Spleen (tissue), 11 donors: ENCODE results near the gene TMEM89. TPM values are rescaled to one million over a fixed set of nuclear protein-coding genes. Genes with fewer than 3 reads are reported as not detected.

Experiments
- DNase-seq: peaks from one replicate; pipeline ENCODE4 v3.0.0-alpha.2; 2020
- H3K27ac ChIP-seq, 8 donors: fragments of 200-600 bp; sonication (generic) in 7 of 8; 1 replicate in 4 of 8; 2 replicates in 4 of 8; pipeline versions ENCODE4 v1.5.0 to v1.8.0; 2016 to 2021; ENCODE audit warnings: inconsistent platforms in 4 of 8, mild to moderate bottlenecking in 4 of 8, moderate library complexity in 1 of 8
- H3K27me3 ChIP-seq, 7 donors: fragments of 200-600 bp; sonication (generic) in 6 of 7; replicated peaks in 1 of 7; 1 replicate in 4 of 7; 2 replicates in 3 of 7; pipeline versions ENCODE4 v1.5.0 to v1.8.0; 2016 to 2021; ENCODE audit warnings: inconsistent platforms in 3 of 7, mild to moderate bottlenecking in 1 of 7
- H3K36me3 ChIP-seq, 6 donors: fragments of 200-600 bp; sonication (generic) in 5 of 6; 1 replicate in 4 of 6; 2 replicates in 2 of 6; pipeline versions ENCODE4 v1.5.0 to v1.8.0; 2016 to 2021; ENCODE audit warnings: inconsistent platforms in 2 of 6
- H3K4me1 ChIP-seq, 6 donors: fragments of 200-600 bp; sonication (generic) in 5 of 6; 1 replicate in 3 of 6; 2 replicates in 3 of 6; pipeline versions ENCODE4 v1.5.0 to v1.8.0; 2016 to 2021; ENCODE audit warnings: inconsistent platforms in 3 of 6
- H3K4me3 ChIP-seq, 8 donors: fragments of 200-600 bp; sonication (generic) in 7 of 8; 1 replicate in 4 of 8; 2 replicates in 4 of 8; pipeline versions ENCODE4 v1.5.0 to v1.8.0; 2016 to 2021; ENCODE audit warnings: inconsistent platforms in 4 of 8, mild to moderate bottlenecking in 4 of 8, moderate library complexity in 2 of 8
- H3K9me3 ChIP-seq, 8 donors: fragments of 200-600 bp; sonication (generic) in 7 of 8; 1 replicate in 4 of 8; 2 replicates in 4 of 8; pipeline versions ENCODE4 v1.5.0 to v1.8.0; 2016 to 2021; ENCODE audit warnings: inconsistent platforms in 4 of 8
- CTCF ChIP-seq, 11 experiments: fragments of 200-600 bp in 7 of 11; fragments of 450-650 bp in 4 of 11; sonication (generic) in 4 of 11; IDR thresholded peaks in 8 of 11; conservative IDR thresholded peaks in 3 of 11; 1 replicate in 7 of 11; 2 replicates in 4 of 11; pipeline versions ENCODE4 v1.4.0 to v1.8.0; 2016 to 2021; ENCODE audit warnings: antibody characterized with exemption in 11 of 11, inconsistent platforms in 4 of 11, mild to moderate bottlenecking in 1 of 11
- POLR2A ChIP-seq, 3 donors: fragments of 450-650 bp; IDR thresholded peaks; one replicate each; pipeline ENCODE4 v1.5.1; 2017; ENCODE audit warnings: antibody characterized with exemption in 3 of 3, mild to moderate bottlenecking in 1 of 3
- POLR2AphosphoS5 ChIP-seq, 3 donors: sonication (generic); formaldehyde crosslinking; IDR thresholded peaks; one replicate each; pipeline ENCODE4 v1.5.1; 2017; ENCODE audit warnings: antibody characterized with exemption in 3 of 3
- WGBS, 5 donors: extraction: QIAGEN DNeasy Blood & Tissue Kit in 3 of 5; methylation state at CpG; one replicate each; pipeline versions ENCODE4 v1.1.5 to v1.1.7; 2013 to 2018; 5-methylcytosine and 5-hydroxymethylcytosine counted together
- intact Hi-C: fragments of 100-400 bp; cut with DNase I; formaldehyde crosslinking; loops from one replicate; pipeline ENCODE4 v1.15.0; 2023; ENCODE audit warnings: low total_unique reads
- polyA plus RNA-seq, 3 donors: library from polyadenylated mRNA; stranded (reverse); fragments of 200-250 nt; gene quantifications; one replicate each; pipeline ENCODE4 v1.2.1, GENCODE V29; 2013
- total RNA-seq, 7 donors: library from RNA; depleted of rRNA in 3 of 7; stranded (reverse); fragments of >200 nt in 3 of 7; fragmentation: NEBNext Ultra II Directional in 4 of 7; extraction: Animal tissue kit (Norgen Biotek cat#: 25700) in 4 of 7; gene quantifications; one replicate each; pipeline versions ENCODE4 v1.1.0 to v1.2.1, GENCODE V29; 2016 to 2021
- donor health status: healthy with polysubstance abuse.
- donor health status: DM: no; HTN: no; CAD: no; lungs with moderate emphysema.
- donor health status: DM: no; HTN: no; CAD: no.
- donor health status: Bipolar disorder and iron deficiency.
- donor health status: healthy.
- donor health status: DM: no; HTN: no; CAD: no.
- donor health status: DM: yes; HTN: yes; CAD: no.

Gene TMEM89
- total and polyA plus RNA-seq, 10 donors: 0.42 to 0.46 TPM; not detected in 8

- Histone ChIP-seq H3K27me3 (peaks cover 0 to 26% (median 0%) of the 10 kb centered on the region in 7 donors), H3K36me3 (peaks cover 0 to 27% (median 0%) of the 10 kb centered on the region in 6 donors), H3K9me3 (no peaks in the 10 kb centered on the region), H3K4me1 (no peaks in the 10 kb centered on the region), H3K27ac (no peak overlapping the region), H3K4me3 (no peak overlapping the region)
- intact Hi-C loops: no loop called here
- DNase-seq: no peak
- WGBS, 5 donors: 76 to 88% (median 78%) methylated on average over 6 to 8 of the region's 8 CpGs
- no peak for TF ChIP-seq CTCF (IDR thresholded peaks at IDR 0.05 in 8 of 11, conservative IDR thresholded peaks at IDR 0.05 in 3 of 11)
- no peak for TF ChIP-seq POLR2AphosphoS5 (IDR thresholded peaks at IDR 0.05)
- TF ChIP-seq POLR2A (IDR thresholded peaks at IDR 0.05): no peak
Observed at GRCh38 chr3:48585411-48585810, 36.2 kb downstream of the TMEM89 start.

- DNase-seq: no peak
- peaks cover 0 to 24% (median 0%) of the 10 kb centered on the region in 7 donors for H3K27me3 ChIP-seq
- H3K4me1 ChIP-seq: no peaks in the 10 kb centered on the region
- TF ChIP-seq CTCF (IDR thresholded peaks at IDR 0.05 in 8 of 11, conservative IDR thresholded peaks at IDR 0.05 in 3 of 11) (no peak), POLR2AphosphoS5 (IDR thresholded peaks at IDR 0.05) (no peak), POLR2A (IDR thresholded peaks at IDR 0.05) (no peak)
- no peak overlapping the region for H3K4me3 ChIP-seq
- peaks cover 0 to 27% (median 0%) of the 10 kb centered on the region in 6 donors for H3K36me3 ChIP-seq
- intact Hi-C loops: no loop called here
- no peaks in the 10 kb centered on the region for H3K9me3 ChIP-seq
- H3K27ac ChIP-seq: no peak overlapping the region
- 81 to 100% (median 89%) methylated on average over 2 to 9 of the region's 9 CpGs for WGBS, 5 donors
Observed at GRCh38 chr3:48584836-48585235, 36.7 kb downstream of the TMEM89 start.

- no peak for TF ChIP-seq CTCF (IDR thresholded peaks at IDR 0.05 in 8 of 11, conservative IDR thresholded peaks at IDR 0.05 in 3 of 11)
- H3K4me3 ChIP-seq: no peak overlapping the region
- no peaks in the 10 kb centered on the region for H3K4me1 ChIP-seq
- no peaks in the 10 kb centered on the region for H3K9me3 ChIP-seq
- H3K27ac ChIP-seq: no peak overlapping the region
- H3K27me3 ChIP-seq: no peaks in the 10 kb centered on the region
- intact Hi-C loops: no loop called here
- peaks cover 0 to 28% (median 0%) of the 10 kb centered on the region in 6 donors for H3K36me3 ChIP-seq
- no peak for DNase-seq
- 82 to 95% (median 90%) methylated on average over 11 to 14 of the region's 14 CpGs for WGBS, 5 donors
Observed at GRCh38 chr3:48581621-48582481, 39.7 kb downstream of the TMEM89 start.

- no peak overlapping the region for H3K4me3 ChIP-seq
- no peak overlapping the region for H3K27ac ChIP-seq
- intact Hi-C loops: no loop called here
- WGBS, 5 donors: 77 to 92% (median 80%) methylated on average over 2 to 4 of the region's 4 CpGs
- TF ChIP-seq POLR2AphosphoS5 (IDR thresholded peaks at IDR 0.05): no peak
- no peak for TF ChIP-seq POLR2A (IDR thresholded peaks at IDR 0.05)
- TF ChIP-seq CTCF (IDR thresholded peaks at IDR 0.05 in 8 of 11, conservative IDR thresholded peaks at IDR 0.05 in 3 of 11): no peak
- no peak for DNase-seq
- no peaks in the 10 kb centered on the region for H3K4me1 ChIP-seq
- peaks cover 0 to 17% (median 0%) of the 10 kb centered on the region in 6 donors for H3K36me3 ChIP-seq
- no peaks in the 10 kb centered on the region for H3K9me3 ChIP-seq
- H3K27me3 ChIP-seq: no peaks in the 10 kb centered on the region
Observed at GRCh38 chr3:48576647-48577046, 44.9 kb downstream of the TMEM89 start.
